MG63 (cell line): ENCODE results near the gene BRAT1. TPM values are rescaled to one million over a fixed set of nuclear protein-coding genes. Genes with fewer than 3 reads are reported as not detected.

Source experiments
- DNase-seq: peaks from one replicate; pipeline ENCODE4 v3.0.0-alpha.2; 2020
- H3K27me3 ChIP-seq: fragments of 250-450 bp; sonication (Bioruptor Pico); 2 replicates; pipeline ENCODE4 v1.5.1; 2020; ENCODE audit warnings: mild to moderate bottlenecking, moderate library complexity
- H3K36me3 ChIP-seq: fragments of 250-450 bp; sonication (Bioruptor Pico); 2 replicates; pipeline ENCODE4 v1.5.1; 2020; ENCODE audit warnings: mild to moderate bottlenecking, moderate library complexity
- H3K4me3 ChIP-seq: fragments of 250-450 bp; sonication (Bioruptor Pico); 2 replicates; pipeline ENCODE4 v1.5.1; 2020; ENCODE audit warnings: mild to moderate bottlenecking, moderate library complexity
- H3K9me3 ChIP-seq: fragments of 250-450 bp; sonication (Bioruptor Pico); 2 replicates; pipeline ENCODE4 v1.5.1; 2020; ENCODE audit warnings: mild to moderate bottlenecking, moderate library complexity
- total RNA-seq: library from RNA; depleted of rRNA; stranded (reverse); fragments of >200 nt; shearing (Covaris generic); gene quantifications from 2 replicates; pipeline ENCODE4 v1.2.3, GENCODE V29; 2014; ENCODE audit warnings: low replicate concordance

Gene BRAT1
- total RNA-seq, 1 experiment from 2014 or later: 59.7 TPM

DNA sequence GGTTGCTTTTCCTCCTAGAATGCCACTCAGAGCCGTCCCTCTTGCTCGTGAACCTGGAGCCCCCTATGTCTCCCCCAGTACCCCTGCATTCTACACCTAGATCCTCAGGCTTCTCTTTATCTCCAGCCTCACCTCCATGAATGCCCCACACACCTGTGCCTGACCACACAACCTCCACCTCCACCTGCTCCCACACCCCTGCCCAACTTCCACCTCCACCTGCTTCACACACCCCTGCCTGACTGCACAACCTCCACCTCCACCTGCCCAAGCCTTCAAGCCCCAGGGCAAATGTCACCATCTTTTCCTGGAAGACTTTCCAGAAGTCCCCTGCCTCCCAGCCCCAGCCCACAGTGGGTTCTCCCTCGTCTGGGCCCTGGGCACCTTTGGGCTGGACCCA lies 42.6 kb downstream of the BRAT1 start:
- Histone ChIP-seq H3K9me3 (no peaks in the 10 kb centered on the region), H3K4me3 (no peak overlapping the region), H3K36me3 (no peaks in the 10 kb centered on the region), H3K27me3 (no peaks in the 10 kb centered on the region)
- no peak for DNase-seq

GRCh38 chr7:2512179-2512661 lies 43.1 kb downstream of the BRAT1 start:
- peak; percentile 38 for DNase-seq
- Histone ChIP-seq H3K9me3 (no peaks in the 10 kb centered on the region), H3K36me3 (no peaks in the 10 kb centered on the region), H3K27me3 (no peaks in the 10 kb centered on the region), H3K4me3 (no peak overlapping the region)

GRCh38 chr7:2511769-2512168 lies 43.6 kb downstream of the BRAT1 start:
- Histone ChIP-seq H3K4me3 (no peak overlapping the region), H3K9me3 (no peaks in the 10 kb centered on the region), H3K27me3 (no peaks in the 10 kb centered on the region), H3K36me3 (no peaks in the 10 kb centered on the region)
- no peak for DNase-seq

- Histone ChIP-seq H3K9me3 (no peaks in the 10 kb centered on the region), H3K4me3 (no peak overlapping the region), H3K36me3 (no peaks in the 10 kb centered on the region), H3K27me3 (no peaks in the 10 kb centered on the region)
- no peak for DNase-seq
These were observed 44.2 kb downstream of the BRAT1 start for GRCh38 chr7:2510909-2511768.

GRCh38 chr7:2510130-2510776 lies 45.1 kb downstream of the BRAT1 start:
- no peaks in the 10 kb centered on the region for H3K9me3 ChIP-seq
- DNase-seq: no peak
- no peaks in the 10 kb centered on the region for H3K36me3 ChIP-seq
- H3K27me3 ChIP-seq: no peaks in the 10 kb centered on the region
- no peak overlapping the region for H3K4me3 ChIP-seq

- Histone ChIP-seq H3K36me3 (no peaks in the 10 kb centered on the region), H3K9me3 (no peaks in the 10 kb centered on the region), H3K4me3 (no peak overlapping the region), H3K27me3 (no peaks in the 10 kb centered on the region)
- no peak for DNase-seq
These were observed 45.9 kb downstream of the BRAT1 start for GRCh38 chr7:2509298-2509906.

DNA sequence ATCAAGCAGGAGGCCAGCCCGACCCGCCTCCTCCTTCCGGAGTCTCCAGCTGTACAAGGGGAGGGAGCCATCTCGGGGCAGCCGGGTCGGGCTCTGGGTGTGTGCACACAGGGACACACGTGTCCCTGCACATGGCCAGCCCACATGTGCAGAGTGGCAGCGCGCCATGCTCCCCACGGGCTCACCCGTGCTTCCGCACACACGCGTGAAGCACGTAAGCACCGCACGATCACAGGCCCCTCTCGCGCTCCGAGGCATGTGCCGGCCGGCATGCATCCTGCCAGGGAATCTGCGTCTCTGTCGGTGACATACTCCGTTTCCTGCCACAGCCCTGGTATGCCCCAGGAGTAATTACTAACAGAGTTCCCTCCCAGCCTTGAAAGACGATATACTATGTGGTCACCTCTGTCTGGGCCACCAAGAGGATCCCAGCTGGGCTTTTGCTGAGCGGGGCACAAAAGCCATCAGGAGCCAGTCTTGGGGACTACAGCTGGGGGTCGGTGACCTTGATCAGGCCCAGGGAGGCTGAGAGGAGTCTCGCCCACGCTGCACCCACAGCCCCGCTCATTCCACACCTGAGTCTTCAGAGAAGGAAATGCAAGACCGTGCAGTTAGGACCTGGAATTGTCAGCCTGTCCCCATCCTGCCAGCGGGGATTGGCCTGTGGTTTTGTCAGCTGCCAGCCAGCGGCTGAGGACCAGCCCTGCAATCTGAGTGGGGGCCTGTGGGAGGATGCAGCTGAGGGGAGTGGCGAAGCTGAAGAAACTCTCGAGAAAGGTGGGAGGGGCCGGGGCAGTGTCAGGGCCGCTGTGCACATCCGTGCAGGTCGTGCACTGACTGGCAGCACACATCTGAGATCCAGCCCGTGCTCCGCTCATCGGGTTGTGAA lies 46.8 kb downstream of the BRAT1 start:
- H3K4me3 ChIP-seq: no peak overlapping the region
- H3K9me3 ChIP-seq: no peaks in the 10 kb centered on the region
- no peaks in the 10 kb centered on the region for H3K27me3 ChIP-seq
- no peak for DNase-seq
- H3K36me3 ChIP-seq: no peaks in the 10 kb centered on the region

GRCh38 chr7:2507917-2508306 lies 47.4 kb downstream of the BRAT1 start:
- Histone ChIP-seq H3K9me3 (no peaks in the 10 kb centered on the region), H3K4me3 (no peak overlapping the region), H3K27me3 (no peaks in the 10 kb centered on the region), H3K36me3 (no peaks in the 10 kb centered on the region)
- no peak for DNase-seq

- Histone ChIP-seq H3K36me3 (no peaks in the 10 kb centered on the region), H3K27me3 (no peaks in the 10 kb centered on the region), H3K9me3 (no peaks in the 10 kb centered on the region), H3K4me3 (no peak overlapping the region)
- no peak for DNase-seq
These were observed 48.0 kb downstream of the BRAT1 start for GRCh38 chr7:2507208-2507916.

GRCh38 chr7:2505401-2505800 lies 49.9 kb downstream of the BRAT1 start:
- Histone ChIP-seq H3K36me3 (no peaks in the 10 kb centered on the region), H3K27me3 (no peaks in the 10 kb centered on the region), H3K4me3 (no peak overlapping the region), H3K9me3 (no peaks in the 10 kb centered on the region)
- DNase-seq: no peak

GRCh38 chr7:2504889-2505375 lies 50.4 kb downstream of the BRAT1 start:
- H3K9me3 ChIP-seq: no peaks in the 10 kb centered on the region
- DNase-seq: no peak
- H3K27me3 ChIP-seq: no peaks in the 10 kb centered on the region
- no peak overlapping the region for H3K4me3 ChIP-seq
- no peaks in the 10 kb centered on the region for H3K36me3 ChIP-seq

- H3K9me3 ChIP-seq: no peaks in the 10 kb centered on the region
- H3K36me3 ChIP-seq: no peaks in the 10 kb centered on the region
- no peaks in the 10 kb centered on the region for H3K27me3 ChIP-seq
- H3K4me3 ChIP-seq: no peak overlapping the region
- DNase-seq: no peak
These were observed 51.0 kb downstream of the BRAT1 start for GRCh38 chr7:2504128-2504888.

DNA sequence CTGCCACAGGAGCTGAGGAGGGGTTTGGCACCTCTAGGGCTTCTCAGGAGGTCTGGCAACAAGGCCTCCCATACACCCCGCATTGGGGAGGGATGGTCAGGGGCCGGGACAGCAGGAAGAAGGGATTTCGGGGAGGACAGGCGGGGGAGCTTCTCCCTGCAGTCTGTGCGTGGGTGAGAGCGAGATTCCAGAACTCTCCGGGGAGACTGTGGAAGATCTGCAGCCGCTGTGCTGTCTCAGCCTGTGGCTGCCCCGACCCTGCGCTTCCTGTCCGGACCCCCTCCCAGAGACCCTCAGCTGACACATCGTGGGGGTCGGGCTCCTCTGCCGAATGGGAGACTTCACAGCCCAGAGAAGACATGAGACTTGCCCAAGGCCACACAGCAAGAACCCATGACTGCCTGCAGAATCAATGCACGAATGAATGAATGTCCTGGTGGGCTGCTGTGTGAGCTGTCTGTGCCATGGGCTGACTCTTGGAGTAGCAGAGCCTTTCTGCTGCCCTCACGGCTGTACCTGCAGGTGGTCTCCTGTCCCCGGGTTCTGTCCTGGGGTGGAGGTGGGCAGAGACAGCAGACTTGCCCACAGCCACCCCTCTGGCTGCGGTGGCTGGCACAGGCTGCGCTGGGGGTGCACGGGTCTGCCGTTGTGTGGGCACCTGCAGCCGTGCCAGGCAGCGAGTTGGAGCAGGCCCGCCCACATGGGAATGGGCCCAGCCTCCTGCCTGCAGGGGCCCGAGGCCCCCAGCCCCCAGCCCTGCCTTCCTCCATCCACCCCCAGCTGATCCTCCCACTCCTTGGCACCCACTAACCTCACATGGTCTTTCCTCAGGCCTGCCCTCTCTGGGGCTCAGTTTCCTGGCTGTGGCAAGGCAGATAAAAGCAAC lies 52.0 kb downstream of the BRAT1 start:
- H3K9me3 ChIP-seq: no peaks in the 10 kb centered on the region
- H3K36me3 ChIP-seq: no peaks in the 10 kb centered on the region
- DNase-seq: no peak
- no peak overlapping the region for H3K4me3 ChIP-seq
- H3K27me3 ChIP-seq: no peaks in the 10 kb centered on the region

- H3K4me3 ChIP-seq: no peak overlapping the region
- no peaks in the 10 kb centered on the region for H3K9me3 ChIP-seq
- no peaks in the 10 kb centered on the region for H3K36me3 ChIP-seq
- no peaks in the 10 kb centered on the region for H3K27me3 ChIP-seq
- no peak for DNase-seq
These were observed 52.7 kb downstream of the BRAT1 start for GRCh38 chr7:2502647-2502966.
